ENCODE data around the gene BAG5. TPM values are rescaled to one million over a fixed set of nuclear protein-coding genes. Genes with fewer than 3 reads are reported as not detected.

Gene BAG5
- total and polyA plus RNA-seq, 2 donors (not counting 1 experiment from before 2014, with no cell fraction given): 7.4 to 31.6 TPM

DNA sequence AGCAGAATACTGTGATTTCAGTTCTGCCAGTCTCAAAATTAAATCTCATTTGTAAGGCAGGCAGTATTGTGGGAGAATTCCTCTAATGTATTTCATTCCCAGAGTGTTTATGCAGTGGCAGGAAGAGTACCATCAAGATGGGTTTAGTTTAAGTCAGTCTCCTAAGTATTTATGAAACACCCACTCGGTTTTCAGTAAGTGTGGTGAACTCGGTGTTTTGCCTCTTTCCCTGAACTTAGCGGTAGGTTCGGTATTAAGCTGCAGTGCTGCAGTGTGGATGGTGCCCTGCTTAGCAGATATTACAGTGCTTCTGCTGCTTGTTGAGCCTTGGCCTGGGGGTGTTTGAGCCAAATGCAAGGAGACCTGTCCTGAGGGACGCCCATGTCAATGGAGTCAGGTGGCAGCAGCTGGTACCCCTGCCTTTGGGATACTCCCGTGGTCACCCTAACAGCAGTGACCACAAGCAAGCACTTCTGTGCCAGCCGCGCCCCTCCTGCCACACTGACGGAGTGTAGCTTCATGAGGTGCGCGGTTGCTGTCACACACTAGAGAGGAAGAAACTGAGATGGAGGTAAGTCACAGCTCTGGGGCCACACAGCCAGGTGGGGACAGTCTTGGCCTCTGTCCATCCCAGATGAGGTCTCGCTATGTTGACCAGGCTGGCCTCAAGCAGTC lies 16.1 kb upstream of the BAG5 start:
- H3K27ac Mint-ChIP-seq: no peak overlapping the region
- H3K27me3 Mint-ChIP-seq: no peaks in the 10 kb centered on the region
- WGBS (ENCODE audit: insufficient coverage): 96% methylated on average over 12 of the region's 12 CpGs
- Histone ChIP-seq H3K9ac (ENCODE audit: low read length) (no peak overlapping the region), H4K20me1 (ENCODE audit: control insufficient read depth, insufficient read depth, low read length, poor library complexity, severe bottlenecking) (peaks cover 7% of the 10 kb centered on the region), H2AFZ (ENCODE audit: insufficient read depth, low read depth, low read length, poor library complexity, severe bottlenecking) (no peak overlapping the region), H3K79me2 (ENCODE audit: control insufficient read depth, insufficient read depth, low read length) (peaks cover 15% of the 10 kb centered on the region), H3K27me3 (replicated peaks in 1 of 4; ENCODE audit: control extremely low read depth in 1 of 4, control insufficient read depth in 3 of 4, insufficient read depth in 4 of 4, low read length in 3 of 4) (no peaks in the 10 kb centered on the region), H3K4me1 (ENCODE audit: control insufficient read depth in 2 of 2, insufficient read depth in 2 of 2, low read length in 2 of 2) (no peaks in the 10 kb centered on the region), H3K4me3 (ENCODE audit: control extremely low read depth in 1 of 5, extremely low read depth in 1 of 5, insufficient read depth in 1 of 5, low read depth in 2 of 5, low read length in 4 of 5) (no peak overlapping the region), H3K36me3 (replicated peaks in 1 of 2; ENCODE audit: control extremely low read depth in 1 of 2, control insufficient read depth in 1 of 2, extremely low read depth in 1 of 2, insufficient read depth in 2 of 2, low read length in 1 of 2) (peaks cover 4 to 34% of the 10 kb centered on the region in 2 experiments), H3K9me3 (ENCODE audit: control extremely low read depth in 1 of 3, control insufficient read depth in 2 of 3, insufficient read depth in 1 of 3, low read length in 2 of 3) (no peaks in the 10 kb centered on the region), H3K27ac (ENCODE audit: low read length in 2 of 2) (no peak overlapping the region), H3K4me2 (replicated peaks; ENCODE audit: low read depth, low read length, poor library complexity, severe bottlenecking) (no peak overlapping the region)
- TF ChIP-seq EZH2 (IDR thresholded peaks at IDR 0.05; ENCODE audit: borderline replicate concordance, insufficient read depth, low read depth, low read length, poor library complexity, severe bottlenecking): no peak
- TF ChIP-seq, protein P1, sequence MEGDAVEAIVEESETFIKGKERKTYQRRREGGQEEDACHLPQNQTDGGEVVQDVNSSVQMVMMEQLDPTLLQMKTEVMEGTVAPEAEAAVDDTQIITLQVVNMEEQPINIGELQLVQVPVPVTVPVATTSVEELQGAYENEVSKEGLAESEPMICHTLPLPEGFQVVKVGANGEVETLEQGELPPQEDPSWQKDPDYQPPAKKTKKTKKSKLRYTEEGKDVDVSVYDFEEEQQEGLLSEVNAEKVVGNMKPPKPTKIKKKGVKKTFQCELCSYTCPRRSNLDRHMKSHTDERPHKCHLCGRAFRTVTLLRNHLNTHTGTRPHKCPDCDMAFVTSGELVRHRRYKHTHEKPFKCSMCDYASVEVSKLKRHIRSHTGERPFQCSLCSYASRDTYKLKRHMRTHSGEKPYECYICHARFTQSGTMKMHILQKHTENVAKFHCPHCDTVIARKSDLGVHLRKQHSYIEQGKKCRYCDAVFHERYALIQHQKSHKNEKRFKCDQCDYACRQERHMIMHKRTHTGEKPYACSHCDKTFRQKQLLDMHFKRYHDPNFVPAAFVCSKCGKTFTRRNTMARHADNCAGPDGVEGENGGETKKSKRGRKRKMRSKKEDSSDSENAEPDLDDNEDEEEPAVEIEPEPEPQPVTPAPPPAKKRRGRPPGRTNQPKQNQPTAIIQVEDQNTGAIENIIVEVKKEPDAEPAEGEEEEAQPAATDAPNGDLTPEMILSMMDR (IDR thresholded peaks at IDR 0.05): no peak
- no peak for DNase-seq
- no peaks in the 10 kb centered on the region for H3K9me3 Mint-ChIP-seq (ENCODE audit: insufficient read depth)
- ATAC-seq (ENCODE audit: low read depth): no peak
- no peak overlapping the region for H3K4me3 Mint-ChIP-seq
- ChIA-PET CTCF (no interaction called here), POLR2A (no interaction called here)
- H3K4me1 Mint-ChIP-seq: no peaks in the 10 kb centered on the region
- intact Hi-C loops (cut with micrococcal nuclease): no loop called here

DNA sequence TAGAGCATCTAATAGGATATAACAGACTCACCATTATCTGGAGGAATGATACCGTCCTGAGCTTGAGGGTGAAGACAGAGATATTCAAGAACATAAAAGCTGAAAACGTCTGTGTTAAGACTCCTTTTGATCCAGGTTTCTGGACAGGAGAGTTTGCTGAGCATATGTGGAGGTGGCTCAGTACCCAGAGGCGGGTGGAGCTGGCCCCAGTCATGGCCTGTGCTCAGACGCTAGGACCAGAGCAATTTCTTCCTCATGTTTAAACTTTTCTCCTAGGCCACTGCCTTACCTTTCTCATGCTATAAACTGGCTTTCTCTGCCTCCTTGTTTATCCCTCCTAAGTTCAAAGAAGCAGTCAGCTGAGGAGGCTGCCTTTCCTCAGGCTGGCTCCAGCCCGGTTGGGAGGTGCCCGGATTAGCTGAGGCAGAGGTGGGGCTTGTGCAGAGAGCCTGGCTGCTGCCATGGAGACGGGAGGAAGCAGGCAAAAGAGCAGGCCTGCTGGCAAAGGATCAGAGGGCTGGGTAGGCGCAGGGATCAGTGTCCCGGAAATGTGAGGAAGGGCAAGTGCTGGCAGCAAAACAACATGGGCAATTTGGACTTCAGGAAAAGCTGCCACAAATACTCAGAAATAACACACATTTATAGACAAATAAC lies 14.0 kb upstream of the BAG5 start:
- Histone ChIP-seq H3K36me3 (replicated peaks in 1 of 2; ENCODE audit: control extremely low read depth in 1 of 2, control insufficient read depth in 1 of 2, extremely low read depth in 1 of 2, insufficient read depth in 2 of 2, low read length in 1 of 2) (peaks cover 6 to 40% of the 10 kb centered on the region in 2 experiments), H3K27ac (ENCODE audit: low read length in 2 of 2) (no peak overlapping the region), H3K9me3 (ENCODE audit: control extremely low read depth in 1 of 3, control insufficient read depth in 2 of 3, insufficient read depth in 1 of 3, low read length in 2 of 3) (no peaks in the 10 kb centered on the region), H3K79me2 (ENCODE audit: control insufficient read depth, insufficient read depth, low read length) (peaks cover 16% of the 10 kb centered on the region), H3K27me3 (replicated peaks in 1 of 4; ENCODE audit: control extremely low read depth in 1 of 4, control insufficient read depth in 3 of 4, insufficient read depth in 4 of 4, low read length in 3 of 4) (no peaks in the 10 kb centered on the region), H3K4me2 (replicated peaks; ENCODE audit: low read depth, low read length, poor library complexity, severe bottlenecking) (no peak overlapping the region), H3K4me3 (ENCODE audit: control extremely low read depth in 1 of 5, extremely low read depth in 1 of 5, insufficient read depth in 1 of 5, low read depth in 2 of 5, low read length in 4 of 5) (no peak overlapping the region), H2AFZ (ENCODE audit: insufficient read depth, low read depth, low read length, poor library complexity, severe bottlenecking) (no peak overlapping the region), H4K20me1 (ENCODE audit: control insufficient read depth, insufficient read depth, low read length, poor library complexity, severe bottlenecking) (no peaks in the 10 kb centered on the region), H3K4me1 (ENCODE audit: control insufficient read depth in 2 of 2, insufficient read depth in 2 of 2, low read length in 2 of 2) (no peaks in the 10 kb centered on the region), H3K9ac (ENCODE audit: low read length) (no peak overlapping the region)
- no peak for TF ChIP-seq EZH2 (IDR thresholded peaks at IDR 0.05; ENCODE audit: borderline replicate concordance, insufficient read depth, low read depth, low read length, poor library complexity, severe bottlenecking)
- TF ChIP-seq, protein P1 (IDR thresholded peaks at IDR 0.05): no peak
- CTCF ChIA-PET: interaction anchor here (1.3 to 3.8 kb wide), 3 partner anchors 10 to 104 kb away, joined by 3 to 30 read pairs (median 4); no protein-coding TSS in a partner anchor
- intact Hi-C loops (cut with micrococcal nuclease): no loop called here
- no peaks in the 10 kb centered on the region for H3K9me3 Mint-ChIP-seq (ENCODE audit: insufficient read depth)
- H3K4me1 Mint-ChIP-seq: no peaks in the 10 kb centered on the region
- WGBS (ENCODE audit: insufficient coverage): 96% methylated on average over 6 of the region's 9 CpGs
- no peak for ATAC-seq (ENCODE audit: low read depth)
- DNase-seq: no peak
- no peak overlapping the region for H3K4me3 Mint-ChIP-seq
- POLR2A ChIA-PET: no interaction called here
- no peak overlapping the region for H3K27ac Mint-ChIP-seq
- no peaks in the 10 kb centered on the region for H3K27me3 Mint-ChIP-seq

Data from B cell (primary cell).